IMR-90 (cell line): Measurements from ENCODE around the gene ID1. TPM values are rescaled to one million over a fixed set of nuclear protein-coding genes. Genes with fewer than 3 reads are reported as not detected.

ENCODE experiments used
- ATAC-seq: fragments of 200-7000 bp; cut with Tn5 transposase; 2 replicates; pipeline ENCODE4 v1.9.1; 2020; ENCODE audit warnings: low read depth, mild to moderate bottlenecking, moderate library complexity
- BruUV-seq: library from RNA; stranded (reverse); fragments of 400-500 nt; replicated peaks from 2 replicates; lab custom pipeline; 2021; lab: Mats Ljungman, UMichigan
- CTCF ChIA-PET: fragments of 300-600 bp; formaldehyde crosslinking; extraction: SDS; loops from one replicate; lab custom pipeline; 2021; ENCODE audit warnings: antibody characterized with exemption; lab: Yijun Ruan, JAX
- POLR2A ChIA-PET: fragments of 300-600 bp; sonication (Branson Sonifier 250); formaldehyde crosslinking; loops from one replicate; lab custom pipeline; 2022; ENCODE audit warnings: antibody characterized with exemption; ENCODE audit not compliant: unreplicated experiment; lab: Charles Lee
- DNase-seq: peaks from one replicate; pipeline ENCODE4 v3.0.0; 2013
- H2AFZ ChIP-seq: replicated peaks from 2 replicates; pipeline ENCODE3; 2013; ENCODE audit warnings: low read length, mild to moderate bottlenecking; ENCODE audit not compliant: poor library complexity
- H2AK5ac ChIP-seq: 2 replicates; pipeline ENCODE4 v1.6.1; 2013; ENCODE audit warnings: low read depth, low read length, inconsistent platforms
- H2AK9ac ChIP-seq: replicated peaks from 2 replicates; pipeline ENCODE3; 2013; ENCODE audit warnings: mild to moderate bottlenecking, low read depth, low read length, moderate library complexity; ENCODE audit not compliant: poor library complexity
- H2BK120ac ChIP-seq: 2 replicates; pipeline ENCODE4 v1.6.1; 2013; ENCODE audit warnings: low read depth, low read length, inconsistent platforms
- H2BK15ac ChIP-seq: 3 replicates; pipeline ENCODE4 v1.6.1; 2013; ENCODE audit warnings: low read depth, low read length, inconsistent platforms
- H2BK20ac ChIP-seq: 2 replicates; pipeline ENCODE4 v1.6.1; 2013; ENCODE audit warnings: low read depth, mild to moderate bottlenecking, inconsistent platforms, low read length, moderate library complexity
- H2BK5ac ChIP-seq: 2 replicates; pipeline ENCODE4 v1.6.1; 2013; ENCODE audit warnings: mild to moderate bottlenecking, low read depth, low read length, inconsistent platforms; ENCODE audit not compliant: poor library complexity, severe bottlenecking
- H3K14ac ChIP-seq: replicated peaks from 2 replicates; pipeline ENCODE4 v1.6.1; 2013; ENCODE audit warnings: low read depth, low read length, inconsistent platforms
- H3K18ac ChIP-seq: 2 replicates; pipeline ENCODE4 v1.6.1; 2013; ENCODE audit warnings: low read depth, low read length, control low read depth
- H3K23ac ChIP-seq: 2 replicates; pipeline ENCODE4 v1.6.1; 2013; ENCODE audit warnings: low read depth, low read length, inconsistent platforms
- H3K27ac ChIP-seq: 2 replicates; pipeline ENCODE4 v1.5.1; 2013; ENCODE audit warnings: mild to moderate bottlenecking, control low read depth, low read length; ENCODE audit not compliant: insufficient read depth
- H3K27me3 ChIP-seq: 2 replicates; pipeline ENCODE4 v1.6.1; 2013; ENCODE audit warnings: low read length; ENCODE audit not compliant: control insufficient read depth, insufficient read depth
- H3K36me3 ChIP-seq: 2 replicates; pipeline ENCODE4 v1.6.1; 2013; ENCODE audit warnings: low read length, mixed read lengths; ENCODE audit not compliant: control insufficient read depth, insufficient read depth
- H3K4ac ChIP-seq: 2 replicates; pipeline ENCODE4 v1.6.1; 2013; ENCODE audit warnings: low read depth, low read length, inconsistent platforms
- H3K4me1 ChIP-seq: 2 replicates; pipeline ENCODE4 v1.6.1; 2013; ENCODE audit warnings: low read length, mixed read lengths; ENCODE audit not compliant: control insufficient read depth, insufficient read depth
- H3K4me2 ChIP-seq: 2 replicates; pipeline ENCODE4 v1.6.1; 2013; ENCODE audit warnings: low read depth, mild to moderate bottlenecking, control low read depth, low read length, moderate library complexity
- H3K4me3 ChIP-seq: 2 replicates; pipeline ENCODE4 v1.5.1; 2013; ENCODE audit warnings: low read depth, mild to moderate bottlenecking, control low read depth, low read length, moderate library complexity; ENCODE audit not compliant: insufficient read depth
- H3K56ac ChIP-seq: 2 replicates; pipeline ENCODE4 v1.6.1; 2013; ENCODE audit warnings: low read length, inconsistent platforms; ENCODE audit not compliant: insufficient read depth; ENCODE audit errors: extremely low read depth
- H3K79me1 ChIP-seq, 2 experiments: 2 replicates each; pipeline ENCODE4 v1.6.1; 2013; ENCODE audit warnings: low read length in 2 of 2, inconsistent platforms in 1 of 2, low read depth in 1 of 2
- H3K9ac ChIP-seq: 2 replicates; pipeline ENCODE4 v1.6.1; 2013; ENCODE audit warnings: low read depth, low read length, control low read depth
- H3K9me1 ChIP-seq: 2 replicates; pipeline ENCODE4 v1.6.1; 2013; ENCODE audit warnings: low read length, inconsistent platforms; ENCODE audit not compliant: insufficient read depth
- H3K9me3 ChIP-seq: 2 replicates; pipeline ENCODE4 v1.6.1; 2013; ENCODE audit warnings: low read length; ENCODE audit not compliant: control insufficient read depth, insufficient read depth
- H4K20me1 ChIP-seq: 2 replicates; pipeline ENCODE4 v1.6.1; 2013; ENCODE audit warnings: low read length, inconsistent platforms; ENCODE audit not compliant: insufficient read depth
- H4K5ac ChIP-seq: 2 replicates; pipeline ENCODE4 v1.6.1; 2013; ENCODE audit warnings: mild to moderate bottlenecking, low read depth, low read length, control low read depth
- H4K8ac ChIP-seq, 2 experiments: 2 replicates each; pipeline ENCODE4 v1.6.1; 2013; ENCODE audit warnings: low read depth in 2 of 2, low read length in 2 of 2, control low read depth in 1 of 2, inconsistent platforms in 1 of 2
- H4K91ac ChIP-seq: 2 replicates; pipeline ENCODE4 v1.6.1; 2013; ENCODE audit warnings: low read depth, low read length, inconsistent platforms; ENCODE audit not compliant: insufficient read depth
- BHLHE40 ChIP-seq: fragments of 150-350 bp; IDR thresholded peaks from 2 replicates; pipeline ENCODE4 v1.6.1; 2016; ENCODE audit warnings: mild to moderate bottlenecking, low read depth, low read length
- CHD1 ChIP-seq: IDR thresholded peaks from 2 replicates; pipeline ENCODE4 v1.6.1; 2012; ENCODE audit warnings: low read depth, low read length, improper control_type of control experiment
- FOS ChIP-seq: fragments of 150-350 bp; IDR thresholded peaks from 2 replicates; pipeline ENCODE4 v1.6.1; 2016; ENCODE audit warnings: low read depth, low read length
- MXI1 ChIP-seq: IDR thresholded peaks from 2 replicates; pipeline ENCODE4 v1.6.1; 2012; ENCODE audit warnings: low read depth, mild to moderate bottlenecking, low read length, moderate library complexity, borderline replicate concordance
- NFE2L2 ChIP-seq: fragments of 150-350 bp; IDR thresholded peaks from 2 replicates; pipeline ENCODE4 v1.6.1; 2016; ENCODE audit warnings: low read depth, mild to moderate bottlenecking, low read length
- POLR2A ChIP-seq: IDR thresholded peaks from 2 replicates; pipeline ENCODE4 v1.6.1; 2012; ENCODE audit warnings: mild to moderate bottlenecking, low read depth, low read length
- RAD21 ChIP-seq: IDR thresholded peaks from 2 replicates; pipeline ENCODE4 v1.6.1; 2012; ENCODE audit warnings: low read length, improper control_type of control experiment
- RCOR1 ChIP-seq: IDR thresholded peaks from 2 replicates; pipeline ENCODE4 v1.6.1; 2012; ENCODE audit warnings: mild to moderate bottlenecking, low read length, improper control_type of control experiment; ENCODE audit not compliant: insufficient replicate concordance
- RFX5 ChIP-seq: IDR thresholded peaks from 2 replicates; pipeline ENCODE4 v1.8.0; 2012; ENCODE audit warnings: low read depth, mild to moderate bottlenecking, low read length, moderate library complexity
- SMC3 ChIP-seq: fragments of 150-350 bp; IDR thresholded peaks from 2 replicates; pipeline ENCODE4 v1.6.1; 2016; ENCODE audit warnings: low read depth, mild to moderate bottlenecking, antibody characterized with exemption, low read length, moderate library complexity
- WGBS, 2 experiments: methylation state at CpG; one replicate each; pipeline versions ENCODE4 v1.1.5 to v1.1.7; 2013; ENCODE audit warnings: missing lambda C conversion rate in 2 of 2; ENCODE audit not compliant: insufficient read length in 1 of 2; ENCODE audit errors: extremely low coverage in 2 of 2; 5-methylcytosine and 5-hydroxymethylcytosine counted together
- dilution Hi-C: fragments of 300-500 bp; cut with HindIII; formaldehyde crosslinking; loops from one replicate; pipeline ENCODE4 v1.14.3; 2018; ENCODE audit warnings: low sequenced_read_pairs; ENCODE audit not compliant: unreplicated experiment
- in situ Hi-C: fragments of 300-500 bp; cut with MboI; formaldehyde crosslinking; loops from 3 replicates; pipeline ENCODE4 v1.14.3; 2019; ENCODE audit warnings: low sequenced_read_pairs, inconsistent platforms, mixed read lengths
- intact Hi-C: fragments of 100-400 bp; cut with micrococcal nuclease; formaldehyde crosslinking; loops from 2 replicates; pipeline ENCODE4 v1.10.0; 2022
- polyA plus RNA-seq, 3 experiments: library from polyadenylated mRNA; depleted of rRNA; stranded (reverse); fragments of >200 nt; gene quantifications; 2 replicates each; pipeline ENCODE4 v1.2.3, GENCODE V29; 2012; ENCODE audit warnings: low replicate concordance in 1 of 3
- total RNA-seq: library from RNA; depleted of rRNA; stranded (reverse); fragments of >200 nt; gene quantifications from 2 replicates; pipeline ENCODE4 v1.2.3, GENCODE V29; 2012
- TF ChIP-seq, protein P1 (sequence below): fragments of 150-350 bp; IDR thresholded peaks from 2 replicates; pipeline ENCODE4 v1.6.1; 2017; ENCODE audit warnings: mild to moderate bottlenecking, antibody characterized with exemption, low read length, low read depth
- TF ChIP-seq, protein P2 (sequence below): conservative IDR thresholded peaks from 2 replicates; pipeline ENCODE4 v1.5.1; 2012; ENCODE audit warnings: mild to moderate bottlenecking, low read depth, low read length, improper control_type of control experiment
- TF ChIP-seq, protein P3 (sequence below): fragments of 150-350 bp; IDR thresholded peaks from 2 replicates; pipeline ENCODE4 v1.6.1; 2016; ENCODE audit warnings: low read depth, mild to moderate bottlenecking, low read length, moderate library complexity, borderline replicate concordance

ID1 gene
- total and polyA plus RNA-seq, 2 of the 4 experiments (the other 2 are of a cell fraction): 148 to 174 TPM

DNA sequence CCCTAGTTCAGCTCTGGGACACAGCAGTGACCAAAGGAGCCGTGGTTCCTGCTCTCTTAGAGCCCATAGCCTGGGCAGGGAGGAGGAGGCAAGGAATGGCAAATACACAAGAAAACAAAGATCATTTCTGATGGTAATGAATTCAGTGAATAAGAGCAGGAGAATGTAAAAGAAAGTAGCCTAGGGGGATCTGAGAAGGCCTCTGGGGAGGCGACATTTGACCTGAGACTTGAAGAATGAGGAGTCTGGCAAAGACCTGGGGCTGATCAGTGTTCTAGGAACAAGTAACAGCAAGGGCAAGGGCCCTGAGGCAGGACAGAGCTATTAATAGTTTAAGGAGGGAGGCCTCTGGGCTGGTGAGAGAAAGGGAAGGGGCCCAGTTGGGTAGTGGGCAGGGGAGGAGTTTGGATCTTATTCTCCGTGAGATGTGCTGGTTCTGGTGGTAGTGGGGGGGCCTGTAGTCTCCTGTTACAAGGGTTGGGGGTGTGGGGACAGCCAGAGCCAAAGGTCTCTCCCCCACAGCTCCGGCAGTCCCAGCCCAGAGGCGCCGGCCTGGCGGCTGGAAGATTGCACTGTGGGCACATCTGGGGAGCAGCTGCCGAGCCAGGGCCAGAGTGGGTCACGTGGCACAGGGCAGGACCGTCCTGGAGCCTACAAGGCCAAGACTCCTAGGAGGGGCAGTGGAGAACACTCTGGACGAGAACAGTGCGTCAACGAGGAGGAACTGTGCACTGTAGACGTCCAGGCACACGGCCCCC is 9.3 kb upstream of the ID1 start:
- H2BK5ac ChIP-seq: peak overlapping the region; percentile 83
- H2AFZ ChIP-seq: peak overlapping the region; percentile 81
- peaks cover 7% of the 10 kb centered on the region for H3K9me1 ChIP-seq
- H3K56ac ChIP-seq: peak overlapping the region; percentile 35; the same call in 1 of the 2 replicates
- 13% methylated on average over 3 of the region's 15 CpGs; no CpG with 5 or more reads in 1 of the 2 experiments for WGBS, 2 experiments
- peak overlapping the region; percentile 88 for H4K91ac ChIP-seq
- no peaks in the 10 kb centered on the region for H4K20me1 ChIP-seq
- peak overlapping the region; percentile 97 for H3K4ac ChIP-seq
- dilution Hi-C loops (no loop called here), intact Hi-C loops (no loop called here), in situ Hi-C loops (no loop called here)
- peak overlapping the region; percentile 48 for H3K9ac ChIP-seq
- H2BK120ac ChIP-seq: peak overlapping the region; percentile 93
- H3K27ac ChIP-seq: peak overlapping the region; percentile 96
- ATAC-seq (peak; percentile 86), DNase-seq (peak; percentile 86)
- peak overlapping the region; percentile 83 for H2AK5ac ChIP-seq
- peak overlapping the region; percentile 46 for H3K14ac ChIP-seq
- no TSS peak for BruUV-seq
- no peaks in the 10 kb centered on the region for H3K36me3 ChIP-seq
- H4K5ac ChIP-seq: peak overlapping the region; percentile 85
- peak overlapping the region; percentile 81; the same call in 1 of the 2 replicates for H3K23ac ChIP-seq
- H2AK9ac ChIP-seq: peak overlapping the region; percentile 67
- H3K79me1 ChIP-seq: peaks cover 0 to 7% of the 10 kb centered on the region in 2 experiments; a peak in 1 of 4 replicates
- H3K9me3 ChIP-seq: no peaks in the 10 kb centered on the region
- peak overlapping the region; percentile 56 to 92 for H4K8ac ChIP-seq
- H3K27me3 ChIP-seq: no peaks in the 10 kb centered on the region
- peak overlapping the region; percentile 95 for H2BK20ac ChIP-seq
- H3K4me3 ChIP-seq: no peak overlapping the region
- POLR2A ChIA-PET: interaction anchor here (1.6 kb wide), 1 partner anchor 9 kb away, joined by 8 read pairs; the partner anchor contains the start of gene ID1
- H3K4me2 ChIP-seq: peak overlapping the region; percentile 14; the same call in 1 of the 2 replicates
- H2BK15ac ChIP-seq: peak overlapping the region; percentile 31; the same call in 2 of the 3 replicates
- H3K4me1 ChIP-seq: peaks cover 14% of the 10 kb centered on the region
- H3K18ac ChIP-seq: peak overlapping the region; percentile 71
- CTCF ChIA-PET: interaction anchor here (0.9 to 1.3 kb wide), 3 partner anchors 9 to 33 kb away, joined by 3 to 4 read pairs (median 4); no protein-coding TSS in a partner anchor
- TF ChIP-seq RFX5 (no peak), POLR2A (peak; percentile 61; the same call in 1 of the 2 replicates), NFE2L2 (no peak), RCOR1 (no peak), CHD1 (no peak), BHLHE40 (peak; percentile 61; the same call in 1 of the 2 replicates), FOS (no peak), RAD21 (peak; percentile 4; the same call in 1 of the 2 replicates), MXI1 (no peak), SMC3 (no peak)
- TF ChIP-seq, protein P1, sequence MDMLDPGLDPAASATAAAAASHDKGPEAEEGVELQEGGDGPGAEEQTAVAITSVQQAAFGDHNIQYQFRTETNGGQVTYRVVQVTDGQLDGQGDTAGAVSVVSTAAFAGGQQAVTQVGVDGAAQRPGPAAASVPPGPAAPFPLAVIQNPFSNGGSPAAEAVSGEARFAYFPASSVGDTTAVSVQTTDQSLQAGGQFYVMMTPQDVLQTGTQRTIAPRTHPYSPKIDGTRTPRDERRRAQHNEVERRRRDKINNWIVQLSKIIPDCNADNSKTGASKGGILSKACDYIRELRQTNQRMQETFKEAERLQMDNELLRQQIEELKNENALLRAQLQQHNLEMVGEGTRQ: peak; percentile 95
- TF ChIP-seq, protein P2, sequence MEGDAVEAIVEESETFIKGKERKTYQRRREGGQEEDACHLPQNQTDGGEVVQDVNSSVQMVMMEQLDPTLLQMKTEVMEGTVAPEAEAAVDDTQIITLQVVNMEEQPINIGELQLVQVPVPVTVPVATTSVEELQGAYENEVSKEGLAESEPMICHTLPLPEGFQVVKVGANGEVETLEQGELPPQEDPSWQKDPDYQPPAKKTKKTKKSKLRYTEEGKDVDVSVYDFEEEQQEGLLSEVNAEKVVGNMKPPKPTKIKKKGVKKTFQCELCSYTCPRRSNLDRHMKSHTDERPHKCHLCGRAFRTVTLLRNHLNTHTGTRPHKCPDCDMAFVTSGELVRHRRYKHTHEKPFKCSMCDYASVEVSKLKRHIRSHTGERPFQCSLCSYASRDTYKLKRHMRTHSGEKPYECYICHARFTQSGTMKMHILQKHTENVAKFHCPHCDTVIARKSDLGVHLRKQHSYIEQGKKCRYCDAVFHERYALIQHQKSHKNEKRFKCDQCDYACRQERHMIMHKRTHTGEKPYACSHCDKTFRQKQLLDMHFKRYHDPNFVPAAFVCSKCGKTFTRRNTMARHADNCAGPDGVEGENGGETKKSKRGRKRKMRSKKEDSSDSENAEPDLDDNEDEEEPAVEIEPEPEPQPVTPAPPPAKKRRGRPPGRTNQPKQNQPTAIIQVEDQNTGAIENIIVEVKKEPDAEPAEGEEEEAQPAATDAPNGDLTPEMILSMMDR: no peak
- TF ChIP-seq, protein P3, sequence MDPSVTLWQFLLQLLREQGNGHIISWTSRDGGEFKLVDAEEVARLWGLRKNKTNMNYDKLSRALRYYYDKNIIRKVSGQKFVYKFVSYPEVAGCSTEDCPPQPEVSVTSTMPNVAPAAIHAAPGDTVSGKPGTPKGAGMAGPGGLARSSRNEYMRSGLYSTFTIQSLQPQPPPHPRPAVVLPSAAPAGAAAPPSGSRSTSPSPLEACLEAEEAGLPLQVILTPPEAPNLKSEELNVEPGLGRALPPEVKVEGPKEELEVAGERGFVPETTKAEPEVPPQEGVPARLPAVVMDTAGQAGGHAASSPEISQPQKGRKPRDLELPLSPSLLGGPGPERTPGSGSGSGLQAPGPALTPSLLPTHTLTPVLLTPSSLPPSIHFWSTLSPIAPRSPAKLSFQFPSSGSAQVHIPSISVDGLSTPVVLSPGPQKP: no peak
